Measurements from ENCODE around the gene TMSB4X. TPM values are rescaled to one million over a fixed set of nuclear protein-coding genes. Genes with fewer than 3 reads are reported as not detected.

TMSB4X gene
- total RNA-seq, 1 donor, result 5,524 TPM

- no peak for TF ChIP-seq CTCF (IDR thresholded peaks at IDR 0.05; ENCODE audit: insufficient read depth, low read length)
- H3K4me3 ChIP-seq (ENCODE audit: low read depth, low read length), result no peak overlapping the region
- no peak for DNase-seq (ENCODE audit: low read depth)
Observed at GRCh38 chrX:12965131-12965940, 9.6 kb upstream of the TMSB4X start.

- DNase-seq (ENCODE audit: low read depth), result no peak
- H3K4me3 ChIP-seq (ENCODE audit: low read depth, low read length), result no peak overlapping the region
- no peak for TF ChIP-seq CTCF (IDR thresholded peaks at IDR 0.05; ENCODE audit: insufficient read depth, low read length)
Observed at GRCh38 chrX:12966151-12966550, 8.8 kb upstream of the TMSB4X start.

DNA sequence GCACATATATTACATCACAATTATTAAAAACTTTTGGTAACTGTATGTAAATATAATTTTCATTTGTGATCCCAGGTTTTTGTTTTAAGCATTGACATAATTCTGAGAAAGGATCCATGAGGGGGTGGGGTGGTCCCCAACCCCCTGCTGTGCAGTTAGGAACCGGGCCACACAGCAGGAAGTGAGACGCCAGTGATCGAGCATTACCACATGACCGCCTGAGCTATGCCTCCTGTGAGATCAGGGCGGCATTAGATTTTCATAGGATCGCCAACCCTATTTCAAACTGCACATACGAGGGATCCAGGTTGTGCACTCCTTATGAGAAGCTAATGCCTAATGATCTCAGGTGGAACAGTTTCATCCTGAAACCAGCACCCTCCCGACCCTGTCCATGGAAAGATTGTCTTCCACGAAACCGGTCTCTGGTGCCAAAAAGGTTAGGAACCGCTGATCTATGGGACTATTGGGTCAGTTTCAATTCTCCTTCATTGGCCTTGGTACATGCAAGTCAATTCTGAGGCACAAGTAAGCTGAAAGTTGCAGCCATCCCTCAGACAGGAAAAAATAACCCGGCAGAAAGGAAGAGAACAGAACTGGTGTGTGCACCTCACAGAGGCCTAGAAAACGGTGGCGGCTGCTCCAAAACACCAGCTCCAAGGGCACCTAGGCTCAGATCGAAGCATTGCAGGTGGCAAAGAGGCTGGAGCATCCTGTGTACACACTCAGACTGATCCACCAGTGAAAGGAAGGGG is 7.0 kb upstream of the TMSB4X start:
- DNase-seq (ENCODE audit: low read depth), result no peak
- H3K4me3 ChIP-seq (ENCODE audit: low read depth, low read length), result no peak overlapping the region
- no peak for TF ChIP-seq CTCF (IDR thresholded peaks at IDR 0.05; ENCODE audit: insufficient read depth, low read length)

- DNase-seq (ENCODE audit: low read depth), result peak; percentile 74
- peak; percentile 56 for TF ChIP-seq CTCF (IDR thresholded peaks at IDR 0.05; ENCODE audit: insufficient read depth, low read length)
- no peak overlapping the region for H3K4me3 ChIP-seq (ENCODE audit: low read depth, low read length)
Observed at GRCh38 chrX:12970691-12971202, 4.2 kb upstream of the TMSB4X start.

- no peak for TF ChIP-seq CTCF (IDR thresholded peaks at IDR 0.05; ENCODE audit: insufficient read depth, low read length)
- no peak for DNase-seq (ENCODE audit: low read depth)
- H3K4me3 ChIP-seq (ENCODE audit: low read depth, low read length), result no peak overlapping the region
Observed at GRCh38 chrX:12971282-12972003, 3.5 kb upstream of the TMSB4X start.

DNA sequence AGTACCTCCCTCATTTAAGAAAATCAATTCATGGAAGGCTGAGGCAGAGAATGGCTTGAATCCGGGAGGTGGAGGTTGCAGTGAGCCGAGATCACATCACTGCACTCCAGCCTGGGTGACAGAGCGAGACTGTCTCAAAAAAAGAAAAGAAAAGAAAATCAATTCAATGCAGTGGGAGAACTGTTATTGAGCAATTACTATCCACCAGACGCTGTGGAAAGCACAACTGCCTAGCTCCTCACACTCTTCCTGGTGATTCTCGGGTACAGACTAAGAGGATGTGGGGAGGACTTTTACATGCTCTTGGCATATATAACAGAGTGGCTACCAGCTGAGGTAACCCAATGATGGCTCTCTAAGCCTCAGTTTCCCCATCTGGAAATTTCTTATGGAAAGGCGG is 2.7 kb upstream of the TMSB4X start:
- DNase-seq (ENCODE audit: low read depth), result no peak
- H3K4me3 ChIP-seq (ENCODE audit: low read depth, low read length), result no peak overlapping the region
- no peak for TF ChIP-seq CTCF (IDR thresholded peaks at IDR 0.05; ENCODE audit: insufficient read depth, low read length)
